Measurements from ENCODE around the gene SLC44A5.

DNA sequence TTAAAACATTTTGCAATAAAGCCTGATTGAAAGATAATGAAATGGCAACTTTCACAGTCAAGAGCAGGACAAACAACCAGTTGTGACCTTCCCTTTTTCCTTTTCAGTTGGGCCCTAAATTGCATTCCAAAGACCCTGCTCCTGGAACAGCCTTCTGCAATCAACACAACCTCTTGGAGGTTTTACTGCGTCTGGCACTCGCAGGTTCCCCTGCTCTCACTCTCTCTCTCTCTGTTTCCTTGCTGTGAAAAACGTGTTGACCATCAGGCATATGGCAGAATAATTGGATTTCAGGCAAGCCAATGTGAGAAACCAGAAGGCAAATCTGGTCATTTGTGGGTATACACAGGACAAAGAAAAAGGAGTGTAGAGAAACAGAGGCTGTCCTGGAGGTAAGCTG is 23.2 kb downstream of the SLC44A5 start:
- no peak for TF ChIP-seq EP300 (IDR thresholded peaks at IDR 0.05; ENCODE audit: borderline replicate concordance)
- TF ChIP-seq, protein P1, sequence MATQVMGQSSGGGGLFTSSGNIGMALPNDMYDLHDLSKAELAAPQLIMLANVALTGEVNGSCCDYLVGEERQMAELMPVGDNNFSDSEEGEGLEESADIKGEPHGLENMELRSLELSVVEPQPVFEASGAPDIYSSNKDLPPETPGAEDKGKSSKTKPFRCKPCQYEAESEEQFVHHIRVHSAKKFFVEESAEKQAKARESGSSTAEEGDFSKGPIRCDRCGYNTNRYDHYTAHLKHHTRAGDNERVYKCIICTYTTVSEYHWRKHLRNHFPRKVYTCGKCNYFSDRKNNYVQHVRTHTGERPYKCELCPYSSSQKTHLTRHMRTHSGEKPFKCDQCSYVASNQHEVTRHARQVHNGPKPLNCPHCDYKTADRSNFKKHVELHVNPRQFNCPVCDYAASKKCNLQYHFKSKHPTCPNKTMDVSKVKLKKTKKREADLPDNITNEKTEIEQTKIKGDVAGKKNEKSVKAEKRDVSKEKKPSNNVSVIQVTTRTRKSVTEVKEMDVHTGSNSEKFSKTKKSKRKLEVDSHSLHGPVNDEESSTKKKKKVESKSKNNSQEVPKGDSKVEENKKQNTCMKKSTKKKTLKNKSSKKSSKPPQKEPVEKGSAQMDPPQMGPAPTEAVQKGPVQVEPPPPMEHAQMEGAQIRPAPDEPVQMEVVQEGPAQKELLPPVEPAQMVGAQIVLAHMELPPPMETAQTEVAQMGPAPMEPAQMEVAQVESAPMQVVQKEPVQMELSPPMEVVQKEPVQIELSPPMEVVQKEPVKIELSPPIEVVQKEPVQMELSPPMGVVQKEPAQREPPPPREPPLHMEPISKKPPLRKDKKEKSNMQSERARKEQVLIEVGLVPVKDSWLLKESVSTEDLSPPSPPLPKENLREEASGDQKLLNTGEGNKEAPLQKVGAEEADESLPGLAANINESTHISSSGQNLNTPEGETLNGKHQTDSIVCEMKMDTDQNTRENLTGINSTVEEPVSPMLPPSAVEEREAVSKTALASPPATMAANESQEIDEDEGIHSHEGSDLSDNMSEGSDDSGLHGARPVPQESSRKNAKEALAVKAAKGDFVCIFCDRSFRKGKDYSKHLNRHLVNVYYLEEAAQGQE (IDR thresholded peaks at IDR 0.05; ENCODE audit: low read depth): no peak
- no peak for TF ChIP-seq TAF1 (IDR thresholded peaks at IDR 0.05; ENCODE audit: low read depth)
- no peak for TF ChIP-seq FOXM1 (IDR thresholded peaks at IDR 0.05; ENCODE audit: borderline replicate concordance, low read depth)
- no peak for TF ChIP-seq RAD21 (IDR thresholded peaks at IDR 0.05; ENCODE audit: low read depth)
- no peak for TF ChIP-seq CEBPB (IDR thresholded peaks at IDR 0.05)
- TF ChIP-seq, protein P2, sequence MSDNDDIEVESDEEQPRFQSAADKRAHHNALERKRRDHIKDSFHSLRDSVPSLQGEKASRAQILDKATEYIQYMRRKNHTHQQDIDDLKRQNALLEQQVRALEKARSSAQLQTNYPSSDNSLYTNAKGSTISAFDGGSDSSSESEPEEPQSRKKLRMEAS (IDR thresholded peaks at IDR 0.05): no peak
- no peak for TF ChIP-seq CREB1 (IDR thresholded peaks at IDR 0.05; ENCODE audit: low read depth)
- no peak for TF ChIP-seq TEAD4 (IDR thresholded peaks at IDR 0.05)
- TF ChIP-seq TCF12 (IDR thresholded peaks at IDR 0.05; ENCODE audit: low read depth): no peak
- TF ChIP-seq NFIC (IDR thresholded peaks at IDR 0.05): no peak
- TF ChIP-seq ZBTB7A (IDR thresholded peaks at IDR 0.05; ENCODE audit: low read depth): no peak
- no peak for TF ChIP-seq EGR1 (IDR thresholded peaks at IDR 0.05)
- no peak for TF ChIP-seq YY1 (IDR thresholded peaks at IDR 0.05; ENCODE audit: low read depth)

All from Ishikawa (cell line).